Activated CD4-positive, alpha-beta T cell treated with anti-CD3 and anti-CD28 coated beads, Interleukin-2, amount 10 ng/mL, durations not matched to agents 24 days and 14 days (primary cell): ENCODE data around the gene SERPINA10. TPM values are rescaled to one million over a fixed set of nuclear protein-coding genes. Genes with fewer than 3 reads are reported as not detected.
A peak's percentile ranks its signal among the peaks of the same experiment; 100 is the strongest.

Experiments
- DNase-seq: peaks from one replicate; pipeline ENCODE4 v3.0.0; 2022
- H3K27ac Mint-ChIP-seq: one replicate; pipeline ENCODE4 v1.8.0; 2022; ENCODE audit warnings: mild to moderate bottlenecking, mixed read lengths
- H3K27me3 Mint-ChIP-seq: one replicate; pipeline ENCODE4 v1.8.0; 2022; ENCODE audit warnings: mixed read lengths
- H3K36me3 Mint-ChIP-seq: one replicate; pipeline ENCODE4 v1.8.0; 2022; ENCODE audit warnings: low read depth, mild to moderate bottlenecking, mixed read lengths
- H3K4me1 Mint-ChIP-seq: one replicate; pipeline ENCODE4 v1.8.0; 2021; ENCODE audit warnings: mixed read lengths
- H3K4me3 Mint-ChIP-seq: one replicate; pipeline ENCODE4 v1.8.0; 2022; ENCODE audit warnings: mild to moderate bottlenecking, moderate library complexity, mixed read lengths
- H3K9me3 Mint-ChIP-seq: one replicate; pipeline ENCODE4 v1.8.0; 2021; ENCODE audit warnings: mixed read lengths
- intact Hi-C: fragments of 100-400 bp; cut with micrococcal nuclease; formaldehyde crosslinking; loops from one replicate; pipeline ENCODE4 v1.15.1; 2023
- total RNA-seq: library from RNA; stranded (reverse); gene quantifications from 2 replicates; pipeline ENCODE4 v1.2.3, GENCODE V29; 2022

SERPINA10 gene
- total RNA-seq, 1 donor from 2014 or later, result not detected

DNA sequence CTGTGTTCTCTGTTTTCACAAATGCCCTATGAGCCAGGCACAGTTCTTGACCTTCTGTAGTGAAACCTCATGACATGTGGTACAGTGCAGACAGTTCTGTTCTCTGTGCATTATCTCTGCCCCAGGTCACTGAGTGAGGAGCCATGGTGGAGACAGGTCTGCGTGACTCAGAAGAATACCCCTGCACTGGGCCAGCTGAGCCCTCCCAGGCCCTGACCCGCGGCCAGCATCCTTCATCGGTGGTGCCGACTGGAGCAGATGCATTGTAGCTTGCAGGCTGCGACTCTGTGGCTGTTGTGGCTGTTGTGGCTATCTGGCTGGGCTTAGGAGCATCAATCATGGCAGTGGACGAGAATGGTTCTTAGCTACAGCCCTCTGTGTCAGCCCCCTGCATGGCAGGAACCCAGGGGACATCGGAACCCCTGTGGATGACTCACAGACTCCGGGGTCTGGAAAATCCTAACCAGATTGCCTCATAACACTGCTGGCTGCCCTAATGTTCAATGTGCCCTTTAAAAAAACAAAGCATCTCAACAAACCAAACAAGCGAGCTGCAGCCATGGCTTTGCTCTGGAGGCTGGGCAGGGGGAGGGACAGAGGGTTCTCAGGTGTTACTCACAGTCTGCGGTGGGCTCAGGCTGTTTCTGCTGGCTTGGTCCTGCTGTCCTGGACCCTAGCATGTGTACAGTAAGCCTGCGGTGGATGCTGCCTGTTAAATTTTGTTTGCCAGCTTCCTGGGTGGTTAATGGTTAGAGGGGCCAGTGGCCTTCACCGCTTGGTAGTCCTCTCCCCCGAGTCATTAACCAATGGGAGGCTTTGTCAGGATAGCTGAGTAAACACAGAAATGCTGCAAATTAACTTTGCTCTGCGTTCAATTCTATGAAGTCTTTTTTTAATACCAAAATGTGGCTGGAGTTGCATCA is 29.8 kb upstream of the SERPINA10 start, which contains the start of gene SERPINA6:
Gene SERPINA6, minus strand, starts transcription at position 689 of the 923 bp plus-strand sequence. CDS start 8,688 bp downstream, outside the sequence.
- Mint-ChIP-seq H3K36me3 (no peaks in the 10 kb centered on the region), H3K4me1 (no peaks in the 10 kb centered on the region), H3K27ac (no peak within 1 kb of the TSS), H3K4me3 (no peak within 1 kb of the TSS), H3K9me3 (no peaks in the 10 kb centered on the region), H3K27me3 (peaks cover 5% of the 10 kb centered on the region)
- peak; percentile 45 for DNase-seq
- intact Hi-C loops, result no loop called here

DNA sequence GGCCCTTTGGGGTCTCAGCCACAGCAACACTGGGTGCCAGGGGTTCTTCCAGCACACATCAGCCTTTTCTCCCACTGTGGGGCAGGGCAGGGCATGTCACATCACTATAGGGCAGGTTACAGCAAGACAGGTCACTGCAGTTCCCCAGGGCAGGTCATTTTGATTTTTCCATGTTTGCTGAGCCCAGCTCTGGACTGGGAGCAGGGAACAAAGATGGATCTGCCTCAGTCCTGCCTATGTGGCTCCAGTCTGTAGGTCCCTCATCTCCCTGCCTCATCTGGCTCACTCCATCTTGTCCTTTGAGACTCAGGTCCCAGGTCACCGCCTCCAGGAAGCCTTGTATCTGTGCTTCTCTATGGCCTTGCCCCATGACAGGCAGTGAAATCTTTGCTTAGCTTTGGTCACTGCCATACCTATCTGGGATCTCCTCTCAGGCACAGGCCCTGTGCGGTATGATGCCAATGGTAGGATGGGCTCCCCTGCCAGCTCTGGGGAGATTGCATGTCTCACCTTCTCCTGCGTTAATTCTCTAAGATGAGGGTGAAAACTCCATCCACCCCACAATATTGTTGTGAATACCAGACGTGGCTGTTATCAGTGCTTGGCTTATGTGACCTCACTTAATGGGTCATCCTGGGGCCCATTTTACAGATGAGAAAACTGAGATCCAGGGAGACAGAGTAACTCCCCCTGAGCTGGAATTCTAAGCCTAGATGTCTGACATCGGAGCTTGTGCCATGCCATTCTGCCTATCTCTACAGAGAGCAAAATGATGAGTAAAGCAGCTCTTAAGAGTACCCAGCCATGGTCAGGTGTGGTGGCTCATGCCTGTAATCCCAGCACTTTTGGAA is 28.6 kb upstream of the SERPINA10 start:
- H3K27me3 Mint-ChIP-seq, result peaks cover 5% of the 10 kb centered on the region
- H3K36me3 Mint-ChIP-seq, result no peaks in the 10 kb centered on the region
- no peak overlapping the region for H3K4me3 Mint-ChIP-seq
- intact Hi-C loops, result no loop called here
- no peak overlapping the region for H3K27ac Mint-ChIP-seq
- DNase-seq, result peak; percentile 49
- no peaks in the 10 kb centered on the region for H3K4me1 Mint-ChIP-seq
- H3K9me3 Mint-ChIP-seq, result no peaks in the 10 kb centered on the region

GRCh38 chr14:94320243-94320642 is 27.2 kb upstream of the SERPINA10 start:
- Mint-ChIP-seq H3K4me1 (no peaks in the 10 kb centered on the region), H3K9me3 (no peaks in the 10 kb centered on the region), H3K27me3 (peaks cover 8% of the 10 kb centered on the region), H3K27ac (no peak overlapping the region), H3K4me3 (no peak overlapping the region), H3K36me3 (no peaks in the 10 kb centered on the region)
- intact Hi-C loops, result no loop called here
- DNase-seq, result peak; percentile 47

- DNase-seq, result no peak
- no peaks in the 10 kb centered on the region for H3K9me3 Mint-ChIP-seq
- no peaks in the 10 kb centered on the region for H3K4me1 Mint-ChIP-seq
- H3K27ac Mint-ChIP-seq, result no peak overlapping the region
- no peak overlapping the region for H3K4me3 Mint-ChIP-seq
- H3K36me3 Mint-ChIP-seq, result no peaks in the 10 kb centered on the region
- peaks cover 8% of the 10 kb centered on the region for H3K27me3 Mint-ChIP-seq
- intact Hi-C loops, result no loop called here
Observed at GRCh38 chr14:94317259-94317658, 24.2 kb upstream of the SERPINA10 start.

- no peak for DNase-seq
- Mint-ChIP-seq H3K4me3 (no peak overlapping the region), H3K27ac (no peak overlapping the region), H3K9me3 (no peaks in the 10 kb centered on the region), H3K4me1 (no peaks in the 10 kb centered on the region), H3K27me3 (peaks cover 8% of the 10 kb centered on the region), H3K36me3 (no peaks in the 10 kb centered on the region)
- intact Hi-C loops, result no loop called here
Observed at GRCh38 chr14:94316692-94317091, 23.6 kb upstream of the SERPINA10 start.

DNA sequence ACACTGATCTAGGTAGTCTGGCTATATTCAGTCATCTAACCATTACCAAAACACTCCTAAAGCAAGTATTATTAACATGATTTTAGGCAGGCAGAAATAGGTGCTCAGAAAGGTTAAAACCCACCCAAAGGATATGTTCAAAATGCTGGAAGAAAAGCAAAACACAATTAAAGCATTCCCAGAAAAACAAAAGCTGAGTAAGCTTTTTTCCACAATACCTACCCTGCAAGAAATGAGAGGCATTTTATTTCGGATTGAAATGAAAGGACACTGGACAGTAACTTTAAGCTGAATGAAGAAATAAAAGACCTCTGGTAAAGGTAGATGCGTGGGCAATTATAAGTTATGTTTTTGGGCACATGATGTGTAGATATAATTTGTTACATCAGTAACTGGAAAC is 21.8 kb upstream of the SERPINA10 start:
- intact Hi-C loops, result no loop called here
- DNase-seq, result no peak
- peaks cover 8% of the 10 kb centered on the region for H3K27me3 Mint-ChIP-seq
- H3K4me1 Mint-ChIP-seq, result no peaks in the 10 kb centered on the region
- no peak overlapping the region for H3K4me3 Mint-ChIP-seq
- no peaks in the 10 kb centered on the region for H3K36me3 Mint-ChIP-seq
- H3K27ac Mint-ChIP-seq, result no peak overlapping the region
- no peaks in the 10 kb centered on the region for H3K9me3 Mint-ChIP-seq

DNA sequence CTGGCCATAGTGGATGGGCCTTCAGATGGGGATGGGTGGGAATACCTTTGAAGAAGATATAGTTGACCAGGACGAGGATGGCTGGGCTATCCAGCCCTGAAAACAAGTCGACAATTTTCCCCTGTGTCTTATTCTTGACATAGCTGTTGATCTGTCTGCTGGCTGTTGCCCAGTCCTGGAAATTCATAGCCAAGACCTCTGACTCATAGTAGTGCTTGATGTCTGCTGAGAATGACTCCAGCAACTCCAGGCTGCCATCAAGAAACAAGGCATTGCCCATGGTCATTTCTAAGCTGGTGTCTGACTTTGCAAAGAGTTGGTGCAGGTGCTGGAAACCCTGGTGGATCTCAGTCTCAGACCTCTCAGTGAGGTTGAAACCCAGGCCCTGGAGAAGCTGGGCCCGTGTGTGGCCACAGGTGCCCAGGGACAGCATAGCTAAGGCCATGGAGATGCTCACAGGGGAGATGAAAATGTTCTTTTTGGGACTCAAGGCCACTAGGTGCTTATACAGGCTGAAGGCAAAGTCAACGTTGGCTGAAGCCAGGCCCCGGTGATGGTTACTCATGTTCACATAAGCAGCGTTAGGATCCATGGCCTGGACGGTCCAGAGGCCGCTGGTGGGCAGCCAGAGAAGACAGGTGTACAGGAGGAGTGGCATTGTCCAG is 21.1 kb upstream of the SERPINA10 start:
- intact Hi-C loops, result no loop called here
- Mint-ChIP-seq H3K27me3 (peaks cover 8% of the 10 kb centered on the region), H3K4me3 (no peak overlapping the region), H3K4me1 (no peaks in the 10 kb centered on the region), H3K27ac (no peak overlapping the region), H3K36me3 (no peaks in the 10 kb centered on the region), H3K9me3 (peaks cover 1% of the 10 kb centered on the region)
- DNase-seq, result peak; percentile 17

GRCh38 chr14:94312481-94313246 is 19.6 kb upstream of the SERPINA10 start:
- no peaks in the 10 kb centered on the region for H3K36me3 Mint-ChIP-seq
- H3K27me3 Mint-ChIP-seq, result peaks cover 3% of the 10 kb centered on the region
- H3K9me3 Mint-ChIP-seq, result peaks cover 9% of the 10 kb centered on the region
- no peak overlapping the region for H3K27ac Mint-ChIP-seq
- intact Hi-C loops, result no loop called here
- no peak overlapping the region for H3K4me3 Mint-ChIP-seq
- no peaks in the 10 kb centered on the region for H3K4me1 Mint-ChIP-seq
- peak; percentile 41 for DNase-seq

DNA sequence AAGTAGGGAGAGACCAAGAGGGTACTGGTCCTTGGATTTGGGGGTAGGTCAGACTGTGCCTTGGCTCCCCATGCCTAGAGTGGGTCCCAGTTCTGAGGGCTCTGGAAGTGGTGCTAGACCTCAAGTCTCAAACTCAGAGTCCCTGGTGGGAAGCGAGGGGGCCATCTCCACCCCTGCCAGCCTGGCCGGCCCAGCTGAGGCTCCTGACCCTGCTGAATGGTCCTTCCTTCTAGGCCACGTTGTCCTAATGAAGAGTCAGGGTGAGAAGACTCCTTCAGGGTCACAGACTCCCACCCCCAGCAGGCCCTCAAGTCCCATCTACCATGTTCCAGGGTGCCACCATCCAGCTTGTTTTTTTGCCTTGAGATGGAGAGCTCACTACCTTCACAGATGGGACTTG is 17.2 kb upstream of the SERPINA10 start:
- no peaks in the 10 kb centered on the region for H3K27me3 Mint-ChIP-seq
- H3K27ac Mint-ChIP-seq, result no peak overlapping the region
- DNase-seq, result no peak
- H3K4me3 Mint-ChIP-seq, result no peak overlapping the region
- no peaks in the 10 kb centered on the region for H3K36me3 Mint-ChIP-seq
- no peaks in the 10 kb centered on the region for H3K4me1 Mint-ChIP-seq
- intact Hi-C loops, result no loop called here
- peaks cover 13% of the 10 kb centered on the region for H3K9me3 Mint-ChIP-seq

GRCh38 chr14:94309721-94310120 is 16.7 kb upstream of the SERPINA10 start:
- peaks cover 13% of the 10 kb centered on the region for H3K9me3 Mint-ChIP-seq
- H3K27ac Mint-ChIP-seq, result no peak overlapping the region
- intact Hi-C loops, result loop anchor here (10.0 kb wide), 1 partner anchor 275 kb away; no protein-coding TSS in a partner anchor
- no peaks in the 10 kb centered on the region for H3K36me3 Mint-ChIP-seq
- no peaks in the 10 kb centered on the region for H3K4me1 Mint-ChIP-seq
- no peaks in the 10 kb centered on the region for H3K27me3 Mint-ChIP-seq
- H3K4me3 Mint-ChIP-seq, result no peak overlapping the region
- no peak for DNase-seq

DNA sequence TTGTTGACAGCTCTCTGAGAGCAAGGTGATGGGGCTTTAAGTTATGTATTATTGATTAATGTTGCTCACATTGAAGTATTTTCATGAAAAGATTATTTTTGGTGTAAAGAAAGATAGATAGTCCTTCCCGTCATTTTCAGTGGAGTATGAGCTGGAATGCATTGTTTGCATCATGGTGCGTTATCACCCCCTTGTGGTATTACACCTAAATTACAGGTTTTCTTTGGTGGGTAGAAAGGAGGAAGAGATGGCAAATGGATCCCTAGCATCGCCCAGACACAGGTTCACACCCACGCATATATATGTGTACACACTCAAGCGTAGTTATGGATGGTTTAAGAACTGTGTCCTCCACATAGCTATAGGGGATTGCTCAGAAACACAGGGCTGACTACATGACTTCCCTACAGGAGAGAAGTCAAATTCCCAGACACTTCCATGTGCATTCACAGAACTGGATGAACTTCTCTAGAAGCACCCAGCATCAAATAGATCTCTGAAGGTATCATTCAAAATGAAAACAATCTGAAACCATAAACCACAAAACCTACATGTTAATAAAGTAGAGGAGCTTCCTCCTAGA is 14.4 kb upstream of the SERPINA10 start:
- intact Hi-C loops, result loop anchor here (10.0 kb wide), 1 partner anchor 273 kb away; no protein-coding TSS in a partner anchor
- H3K27ac Mint-ChIP-seq, result no peak overlapping the region

GRCh38 chr14:94306047-94306978 is 13.2 kb upstream of the SERPINA10 start:
- Mint-ChIP-seq H3K36me3 (no peaks in the 10 kb centered on the region), H3K27me3 (no peaks in the 10 kb centered on the region), H3K4me3 (no peak overlapping the region), H3K4me1 (no peaks in the 10 kb centered on the region), H3K9me3 (peaks cover 13% of the 10 kb centered on the region), H3K27ac (no peak overlapping the region)
- DNase-seq, result no peak
- intact Hi-C loops, result loop anchor here (10.0 kb wide), 1 partner anchor 272 kb away; no protein-coding TSS in a partner anchor

More for the DNA sequence above, 14.4 kb upstream of the SERPINA10 start:
- no peak for DNase-seq
- Mint-ChIP-seq H3K4me3 (no peak overlapping the region), H3K9me3 (peaks cover 13% of the 10 kb centered on the region), H3K36me3 (no peaks in the 10 kb centered on the region), H3K27me3 (no peaks in the 10 kb centered on the region), H3K4me1 (no peaks in the 10 kb centered on the region)
